ENCODE data around the gene SLC22A16.

Gene SLC22A16

DNA sequence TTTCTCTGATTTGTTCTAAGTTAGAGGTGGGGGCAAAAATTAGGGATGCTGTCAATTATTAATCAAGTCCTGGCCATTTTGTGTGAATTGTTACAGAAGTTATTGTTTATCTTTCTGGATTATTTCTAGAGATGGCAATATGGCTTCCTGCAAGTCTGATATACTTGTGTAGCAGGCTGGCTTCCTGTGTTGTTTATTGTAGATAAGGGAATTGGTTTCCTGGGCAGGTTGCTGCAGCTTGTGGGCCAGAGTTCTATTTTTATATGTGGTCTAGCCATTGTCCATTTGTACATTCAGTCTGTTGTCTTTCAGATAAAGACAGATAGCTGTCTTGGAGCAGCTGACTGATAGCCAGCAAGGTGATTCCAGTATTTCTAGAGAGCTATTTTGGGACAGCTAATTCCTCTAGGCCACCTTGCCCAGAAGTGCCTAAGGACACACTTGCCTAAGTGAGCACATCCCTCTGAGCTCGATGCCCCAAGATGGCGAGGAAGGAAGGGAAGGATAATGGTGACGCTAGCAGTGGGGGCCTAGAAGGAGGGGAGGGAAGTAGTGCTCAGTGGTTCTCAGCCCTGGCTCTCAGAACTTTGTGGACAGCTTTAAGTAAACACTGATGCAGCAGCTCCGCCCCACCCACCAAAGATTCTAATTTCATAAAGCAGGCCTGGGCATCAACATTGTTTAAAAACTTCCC is 86.6 kb downstream of the SLC22A16 start:
- TF ChIP-seq EZH2 (IDR thresholded peaks at IDR 0.05; ENCODE audit: borderline replicate concordance, low read length) (no peak), CTCF (IDR thresholded peaks at IDR 0.05; ENCODE audit: low read length) (no peak)
- H4K20me1 ChIP-seq (ENCODE audit: insufficient read depth, low read length): no peaks in the 10 kb centered on the region
- H3K9me2 ChIP-seq (ENCODE audit: low read depth, low read length): no peaks in the 10 kb centered on the region
- no peak overlapping the region for H3K27ac ChIP-seq (ENCODE audit: low read depth, low read length, poor library complexity, severe bottlenecking)
- no peaks in the 10 kb centered on the region for H3F3A ChIP-seq (ENCODE audit: insufficient read depth, low read length)
- H3K9me3 ChIP-seq (ENCODE audit: low read length): no peaks in the 10 kb centered on the region
- no peaks in the 10 kb centered on the region for H3K4me1 ChIP-seq (ENCODE audit: insufficient read depth, low read length, severe bottlenecking)
- H3K27me3 ChIP-seq (ENCODE audit: insufficient read depth, low read length): no peaks in the 10 kb centered on the region
- H3K9ac ChIP-seq (ENCODE audit: low read length): no peak overlapping the region
- H2AFZ ChIP-seq (ENCODE audit: low read length): no peak overlapping the region
- H3K4me2 ChIP-seq (ENCODE audit: low read length): no peak overlapping the region
- H3K4me3 ChIP-seq (ENCODE audit: low read depth, low read length, poor library complexity, severe bottlenecking): no peak overlapping the region
- H3K36me3 ChIP-seq (ENCODE audit: insufficient read depth, low read length): no peaks in the 10 kb centered on the region
- H3K79me2 ChIP-seq (ENCODE audit: insufficient read depth, low read length): no peaks in the 10 kb centered on the region

DNA sequence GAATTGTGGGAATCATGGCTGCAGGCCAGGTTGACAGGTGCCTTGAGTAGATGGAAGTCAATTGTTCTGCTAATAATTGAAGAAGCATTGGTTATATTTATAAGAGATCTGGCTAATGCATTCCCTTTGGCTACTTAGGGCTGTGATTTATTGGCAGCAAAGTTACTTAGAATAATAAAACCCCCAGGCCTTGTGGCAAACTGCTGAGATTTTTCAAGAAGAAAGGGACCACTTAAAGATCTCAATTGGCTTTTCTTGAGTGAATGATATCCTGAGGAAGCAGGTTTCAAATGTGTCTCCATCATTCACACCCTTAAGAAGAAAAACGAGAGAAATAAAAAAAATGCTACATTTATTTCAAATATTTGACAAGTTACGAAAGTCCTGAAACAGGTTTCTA is 88.4 kb downstream of the SLC22A16 start:
- H3K79me2 ChIP-seq (ENCODE audit: insufficient read depth, low read length): no peaks in the 10 kb centered on the region
- H3K9ac ChIP-seq (ENCODE audit: low read length): no peak overlapping the region
- H4K20me1 ChIP-seq (ENCODE audit: insufficient read depth, low read length): no peaks in the 10 kb centered on the region
- H3K9me3 ChIP-seq (ENCODE audit: low read length): no peaks in the 10 kb centered on the region
- H3K4me3 ChIP-seq (ENCODE audit: low read depth, low read length, poor library complexity, severe bottlenecking): no peak overlapping the region
- H3F3A ChIP-seq (ENCODE audit: insufficient read depth, low read length): no peaks in the 10 kb centered on the region
- no peak overlapping the region for H3K27ac ChIP-seq (ENCODE audit: low read depth, low read length, poor library complexity, severe bottlenecking)
- no peak overlapping the region for H2AFZ ChIP-seq (ENCODE audit: low read length)
- H3K4me2 ChIP-seq (ENCODE audit: low read length): no peak overlapping the region
- TF ChIP-seq EZH2 (IDR thresholded peaks at IDR 0.05; ENCODE audit: borderline replicate concordance, low read length) (no peak), CTCF (IDR thresholded peaks at IDR 0.05; ENCODE audit: low read length) (no peak)
- no peaks in the 10 kb centered on the region for H3K9me2 ChIP-seq (ENCODE audit: low read depth, low read length)
- no peaks in the 10 kb centered on the region for H3K36me3 ChIP-seq (ENCODE audit: insufficient read depth, low read length)
- H3K27me3 ChIP-seq (ENCODE audit: insufficient read depth, low read length): no peaks in the 10 kb centered on the region
- no peaks in the 10 kb centered on the region for H3K4me1 ChIP-seq (ENCODE audit: insufficient read depth, low read length, severe bottlenecking)

DNA sequence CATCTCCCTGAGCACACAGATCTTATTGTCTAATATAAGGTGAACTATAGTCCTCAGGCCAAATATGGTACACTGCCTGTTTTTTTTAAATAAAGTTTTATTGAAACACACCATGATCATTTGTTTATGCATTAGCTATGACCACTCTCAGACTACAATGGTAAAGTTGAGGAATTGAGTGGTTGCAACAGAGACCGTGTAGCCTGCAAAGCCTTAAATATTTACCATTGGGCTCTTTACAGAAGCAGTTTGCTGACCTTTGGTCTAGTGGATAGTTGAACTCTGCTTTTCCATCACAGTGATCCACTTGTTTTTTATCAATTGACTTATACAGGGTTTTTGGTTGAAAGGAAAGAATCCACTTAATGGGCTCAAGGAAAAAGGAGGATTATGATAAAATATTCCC is 91.0 kb downstream of the SLC22A16 start:
- TF ChIP-seq EZH2 (IDR thresholded peaks at IDR 0.05; ENCODE audit: borderline replicate concordance, low read length) (no peak), CTCF (IDR thresholded peaks at IDR 0.05; ENCODE audit: low read length) (no peak)
- H3K27ac ChIP-seq (ENCODE audit: low read depth, low read length, poor library complexity, severe bottlenecking): no peak overlapping the region
- H3K27me3 ChIP-seq (ENCODE audit: insufficient read depth, low read length): no peaks in the 10 kb centered on the region
- H3K4me3 ChIP-seq (ENCODE audit: low read depth, low read length, poor library complexity, severe bottlenecking): no peak overlapping the region
- H3K4me1 ChIP-seq (ENCODE audit: insufficient read depth, low read length, severe bottlenecking): no peaks in the 10 kb centered on the region
- H3K36me3 ChIP-seq (ENCODE audit: insufficient read depth, low read length): no peaks in the 10 kb centered on the region
- H4K20me1 ChIP-seq (ENCODE audit: insufficient read depth, low read length): no peaks in the 10 kb centered on the region
- no peaks in the 10 kb centered on the region for H3K79me2 ChIP-seq (ENCODE audit: insufficient read depth, low read length)
- H3K9me3 ChIP-seq (ENCODE audit: low read length): no peaks in the 10 kb centered on the region
- no peaks in the 10 kb centered on the region for H3F3A ChIP-seq (ENCODE audit: insufficient read depth, low read length)
- H3K9me2 ChIP-seq (ENCODE audit: low read depth, low read length): no peaks in the 10 kb centered on the region
- H3K9ac ChIP-seq (ENCODE audit: low read length): no peak overlapping the region
- H2AFZ ChIP-seq (ENCODE audit: low read length): no peak overlapping the region
- H3K4me2 ChIP-seq (ENCODE audit: low read length): no peak overlapping the region
